ENCODE results near the gene ST6GALNAC2. TPM values are rescaled to one million over a fixed set of nuclear protein-coding genes. Genes with fewer than 3 reads are reported as not detected.

The ST6GALNAC2 gene
- total and polyA plus RNA-seq, 12 donors: 0.50 to 37.8 (median 5.6) TPM

DNA sequence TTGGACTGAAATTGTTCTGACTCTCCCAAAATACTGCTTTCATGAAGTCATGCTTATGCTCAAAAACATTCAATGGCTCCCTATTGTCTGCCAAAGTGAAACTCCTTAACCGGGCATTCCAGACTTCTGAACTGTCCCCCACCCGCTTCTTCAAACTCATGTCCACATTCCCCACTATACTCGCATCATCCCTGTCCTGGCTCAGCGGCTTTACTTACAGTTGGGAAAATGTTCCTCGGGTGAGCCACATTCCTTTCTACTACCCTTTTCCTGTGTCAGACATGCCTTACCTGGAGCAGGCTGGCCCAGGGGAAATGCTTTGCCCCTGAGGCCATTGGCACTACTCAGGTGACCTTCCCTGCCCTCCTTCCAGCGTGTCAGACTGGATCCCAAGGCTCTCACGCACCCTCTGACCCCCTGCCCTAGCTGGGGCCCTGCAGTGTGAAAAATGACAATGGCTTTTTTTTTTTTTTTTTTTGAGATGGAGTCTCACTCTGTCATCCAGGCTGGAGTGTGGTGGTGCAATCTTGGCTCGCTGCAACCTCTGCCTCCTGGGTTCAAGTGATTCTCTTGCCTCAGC lies 53.5 kb downstream of the ST6GALNAC2 start:
- Histone ChIP-seq H3K36me3 (replicated peaks in 1 of 2) (no peaks in the 10 kb centered on the region), H3K27me3 (peaks cover 2% of the 10 kb centered on the region), H3K27ac (peak overlapping the region in 2 of 5 donors; percentile 81 to 91), H3K9me3 (replicated peaks in 1 of 3) (no peaks in the 10 kb centered on the region), H3K4me3 (no peak overlapping the region), H3K4me1 (replicated peaks in 1 of 2) (peaks cover 15 to 42% of the 10 kb centered on the region in 2 donors)
- WGBS, 4 donors: 68 to 83% (median 74%) methylated on average over 8 of the region's 8 CpGs
- intact Hi-C loops (cut with DNase I): no loop called here
- DNase-seq: no peak
- no peak for TF ChIP-seq POLR2A (IDR thresholded peaks at IDR 0.05)
- TF ChIP-seq, protein P1, sequence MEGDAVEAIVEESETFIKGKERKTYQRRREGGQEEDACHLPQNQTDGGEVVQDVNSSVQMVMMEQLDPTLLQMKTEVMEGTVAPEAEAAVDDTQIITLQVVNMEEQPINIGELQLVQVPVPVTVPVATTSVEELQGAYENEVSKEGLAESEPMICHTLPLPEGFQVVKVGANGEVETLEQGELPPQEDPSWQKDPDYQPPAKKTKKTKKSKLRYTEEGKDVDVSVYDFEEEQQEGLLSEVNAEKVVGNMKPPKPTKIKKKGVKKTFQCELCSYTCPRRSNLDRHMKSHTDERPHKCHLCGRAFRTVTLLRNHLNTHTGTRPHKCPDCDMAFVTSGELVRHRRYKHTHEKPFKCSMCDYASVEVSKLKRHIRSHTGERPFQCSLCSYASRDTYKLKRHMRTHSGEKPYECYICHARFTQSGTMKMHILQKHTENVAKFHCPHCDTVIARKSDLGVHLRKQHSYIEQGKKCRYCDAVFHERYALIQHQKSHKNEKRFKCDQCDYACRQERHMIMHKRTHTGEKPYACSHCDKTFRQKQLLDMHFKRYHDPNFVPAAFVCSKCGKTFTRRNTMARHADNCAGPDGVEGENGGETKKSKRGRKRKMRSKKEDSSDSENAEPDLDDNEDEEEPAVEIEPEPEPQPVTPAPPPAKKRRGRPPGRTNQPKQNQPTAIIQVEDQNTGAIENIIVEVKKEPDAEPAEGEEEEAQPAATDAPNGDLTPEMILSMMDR (IDR thresholded peaks at IDR 0.05): no peak

DNA sequence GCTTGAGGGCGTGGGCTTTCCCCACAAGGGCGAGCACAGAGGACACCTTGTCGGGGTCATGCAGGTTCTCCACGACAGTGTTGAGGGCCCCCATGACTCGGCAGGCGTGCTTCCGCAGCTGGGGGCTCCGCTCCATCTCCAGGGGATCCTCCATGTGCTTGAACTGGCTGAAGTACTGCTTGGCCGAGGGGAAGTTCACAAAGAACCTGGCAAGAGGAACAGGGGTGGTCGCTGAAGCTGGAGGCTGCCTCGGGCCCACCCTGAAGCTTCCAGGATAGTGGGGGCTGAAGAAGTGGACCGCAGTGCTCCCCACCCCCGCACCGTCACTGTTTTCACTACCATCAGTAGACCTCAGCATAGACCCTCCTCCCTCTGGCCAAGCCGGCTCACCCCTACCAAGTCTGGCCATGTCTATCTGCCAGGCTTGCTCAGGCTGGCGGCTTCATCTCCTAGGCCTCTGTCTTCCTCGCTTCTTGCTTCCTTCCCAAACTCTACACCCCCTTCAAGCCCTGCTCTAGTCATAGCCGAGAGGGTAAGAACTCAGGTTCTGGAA lies 54.1 kb downstream of the ST6GALNAC2 start:
- no peak overlapping the region for H3K4me3 ChIP-seq
- peaks cover 15 to 43% of the 10 kb centered on the region in 2 donors for H3K4me1 ChIP-seq (replicated peaks in 1 of 2)
- DNase-seq: no peak
- H3K36me3 ChIP-seq (replicated peaks in 1 of 2): no peaks in the 10 kb centered on the region
- WGBS, 4 donors: 79 to 85% (median 81%) methylated on average over 15 to 18 of the region's 18 CpGs
- H3K9me3 ChIP-seq (replicated peaks in 1 of 3): no peaks in the 10 kb centered on the region
- TF ChIP-seq, protein P1 (IDR thresholded peaks at IDR 0.05): no peak
- TF ChIP-seq POLR2A (IDR thresholded peaks at IDR 0.05): no peak
- intact Hi-C loops (cut with DNase I): no loop called here
- no peaks in the 10 kb centered on the region for H3K27me3 ChIP-seq
- H3K27ac ChIP-seq: peak overlapping the region in 2 of 5 donors; percentile 81 to 91

DNA sequence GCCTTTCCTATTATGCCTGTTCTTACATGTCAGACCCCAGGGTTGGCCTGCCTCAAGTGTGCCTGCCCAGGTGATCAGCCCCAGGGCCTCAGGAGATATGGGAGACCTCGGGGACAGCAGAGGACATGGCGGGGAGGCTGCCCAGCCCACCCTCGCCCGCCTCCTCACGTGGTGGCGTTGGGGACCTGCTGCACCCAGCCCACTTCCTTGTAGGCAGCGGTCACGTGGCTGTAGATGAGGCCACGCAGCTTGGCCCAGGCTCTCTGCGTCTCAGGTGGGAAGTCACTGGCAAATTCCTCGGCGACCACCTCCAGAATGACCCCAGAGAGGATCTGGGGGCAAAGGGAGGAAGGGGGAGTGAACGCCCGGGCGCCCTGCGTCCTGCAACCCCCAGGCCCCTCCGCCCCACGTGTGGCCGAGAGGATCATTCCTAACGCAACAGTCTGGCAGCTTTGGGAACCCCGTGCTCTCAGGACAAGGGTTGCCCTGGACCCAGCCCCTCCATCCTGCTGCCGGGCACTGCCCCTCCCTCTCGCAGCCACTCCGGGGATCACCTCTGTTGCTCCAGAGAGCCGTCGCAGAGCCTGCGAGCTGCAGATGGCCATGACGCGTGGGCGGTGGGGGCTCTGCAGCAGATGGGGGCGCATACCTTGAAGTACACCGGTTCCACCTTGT lies 54.7 kb downstream of the ST6GALNAC2 start:
- H3K4me1 ChIP-seq (replicated peaks in 1 of 2): peaks cover 15 to 43% of the 10 kb centered on the region in 2 donors
- no peak overlapping the region for H3K4me3 ChIP-seq
- no peaks in the 10 kb centered on the region for H3K27me3 ChIP-seq
- no peaks in the 10 kb centered on the region for H3K9me3 ChIP-seq (replicated peaks in 1 of 3)
- intact Hi-C loops (cut with DNase I): no loop called here
- H3K27ac ChIP-seq: peak overlapping the region in 4 of 5 donors; percentile 62 to 91 (median 78)
- TF ChIP-seq, protein P1 (IDR thresholded peaks at IDR 0.05): no peak
- no peak for TF ChIP-seq POLR2A (IDR thresholded peaks at IDR 0.05)
- no peak for DNase-seq
- H3K36me3 ChIP-seq (replicated peaks in 1 of 2): no peaks in the 10 kb centered on the region
- WGBS, 4 donors: 80 to 87% (median 82%) methylated on average over 22 to 32 of the region's 32 CpGs

DNA sequence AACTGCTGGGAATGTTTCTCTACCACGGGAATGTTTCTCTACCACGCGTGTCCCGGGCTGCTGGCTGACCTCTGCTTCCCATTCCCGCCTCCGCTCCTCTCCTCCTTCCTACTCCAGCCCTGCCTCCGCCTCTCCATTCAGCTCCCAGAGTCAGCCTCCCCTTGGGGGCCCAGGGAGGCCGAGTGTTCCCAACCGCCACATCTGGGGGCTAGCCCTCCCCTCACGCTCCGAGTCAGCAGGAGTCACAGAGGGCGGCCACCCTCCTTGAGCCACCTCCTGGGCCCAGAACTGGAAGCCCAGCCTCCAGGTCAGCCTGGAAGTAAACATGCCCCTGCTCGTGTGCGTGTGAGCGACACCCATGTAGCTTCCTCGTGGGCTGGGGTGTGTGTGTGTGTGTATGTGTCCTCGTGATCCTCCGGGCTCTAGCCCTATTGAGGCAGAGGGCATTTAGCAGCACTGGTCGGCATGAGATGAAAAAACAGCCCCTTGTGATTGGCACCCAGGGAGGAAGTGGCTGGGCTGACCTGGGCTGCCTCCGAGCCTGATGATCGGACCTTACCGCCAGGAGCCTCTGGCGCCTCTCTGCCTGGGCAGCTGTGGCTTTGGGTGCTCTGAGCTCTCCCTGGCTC lies 55.5 kb downstream of the ST6GALNAC2 start:
- DNase-seq: peak in 1 of 7 donors; percentile 25
- TF ChIP-seq, protein P1 (IDR thresholded peaks at IDR 0.05): no peak
- TF ChIP-seq POLR2A (IDR thresholded peaks at IDR 0.05): no peak
- intact Hi-C loops (cut with DNase I): no loop called here
- Histone ChIP-seq H3K27ac (peak overlapping the region in 4 of 5 donors; percentile 62 to 91 (median 78)), H3K4me1 (replicated peaks in 1 of 2) (peaks cover 16 to 46% of the 10 kb centered on the region in 2 donors), H3K9me3 (replicated peaks in 1 of 3) (no peaks in the 10 kb centered on the region), H3K27me3 (no peaks in the 10 kb centered on the region), H3K4me3 (no peak overlapping the region), H3K36me3 (replicated peaks in 1 of 2) (no peaks in the 10 kb centered on the region)
- WGBS, 4 donors: 50 to 72% (median 57%) methylated on average over 22 to 23 of the region's 23 CpGs

All from adrenal gland (tissue), 12 donors.